ENCODE results near the gene GPR50. TPM values are rescaled to one million over a fixed set of nuclear protein-coding genes. Genes with fewer than 3 reads are reported as not detected.

GPR50 gene
- total RNA-seq, 1 donor from 2014 or later = 3.5 TPM

DNA sequence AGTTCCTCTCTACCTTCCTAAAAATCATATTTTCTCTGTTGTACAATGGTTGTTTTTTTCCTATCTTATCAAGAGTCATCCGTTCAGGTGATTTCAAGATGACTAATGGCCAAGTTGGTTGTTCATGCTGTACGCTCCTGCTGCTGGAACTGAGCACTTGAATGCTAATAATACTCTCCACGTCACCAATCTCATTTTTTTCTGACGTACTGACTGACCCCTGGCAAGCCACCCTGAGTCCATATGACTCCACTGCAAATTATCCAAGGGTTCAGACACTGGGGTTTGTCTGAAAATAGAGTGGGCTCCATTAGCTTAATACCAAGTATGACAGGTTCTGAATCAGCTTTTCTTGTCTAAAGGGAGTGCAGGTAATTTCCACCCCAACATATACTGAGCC lies 21.1 kb upstream of the GPR50 start:
- TF ChIP-seq CTCF (conservative IDR thresholded peaks at IDR 0.05) = no peak
- no peaks in the 10 kb centered on the region for H3K36me3 Mint-ChIP-seq
- no peak for DNase-seq (ENCODE audit: extremely low spot score, unreplicated experiment)
- no peaks in the 10 kb centered on the region for H3K4me1 Mint-ChIP-seq (ENCODE audit: unreplicated experiment)
- H3K9me3 Mint-ChIP-seq = peaks cover 4% of the 10 kb centered on the region
- H3K27me3 Mint-ChIP-seq = peaks cover 30% of the 10 kb centered on the region
- H3K4me3 Mint-ChIP-seq = no peak overlapping the region
- no peak overlapping the region for H3K27ac Mint-ChIP-seq

GRCh38 chrX:151161690-151162089 lies 14.7 kb upstream of the GPR50 start:
- H3K4me3 Mint-ChIP-seq = no peak overlapping the region
- no peaks in the 10 kb centered on the region for H3K36me3 Mint-ChIP-seq
- H3K4me1 Mint-ChIP-seq (ENCODE audit: unreplicated experiment) = no peaks in the 10 kb centered on the region
- H3K27me3 Mint-ChIP-seq = peaks cover 4% of the 10 kb centered on the region
- H3K27ac Mint-ChIP-seq = no peak overlapping the region
- TF ChIP-seq CTCF (conservative IDR thresholded peaks at IDR 0.05) = no peak
- no peak for DNase-seq (ENCODE audit: extremely low spot score, unreplicated experiment)
- peaks cover 4% of the 10 kb centered on the region for H3K9me3 Mint-ChIP-seq

DNA sequence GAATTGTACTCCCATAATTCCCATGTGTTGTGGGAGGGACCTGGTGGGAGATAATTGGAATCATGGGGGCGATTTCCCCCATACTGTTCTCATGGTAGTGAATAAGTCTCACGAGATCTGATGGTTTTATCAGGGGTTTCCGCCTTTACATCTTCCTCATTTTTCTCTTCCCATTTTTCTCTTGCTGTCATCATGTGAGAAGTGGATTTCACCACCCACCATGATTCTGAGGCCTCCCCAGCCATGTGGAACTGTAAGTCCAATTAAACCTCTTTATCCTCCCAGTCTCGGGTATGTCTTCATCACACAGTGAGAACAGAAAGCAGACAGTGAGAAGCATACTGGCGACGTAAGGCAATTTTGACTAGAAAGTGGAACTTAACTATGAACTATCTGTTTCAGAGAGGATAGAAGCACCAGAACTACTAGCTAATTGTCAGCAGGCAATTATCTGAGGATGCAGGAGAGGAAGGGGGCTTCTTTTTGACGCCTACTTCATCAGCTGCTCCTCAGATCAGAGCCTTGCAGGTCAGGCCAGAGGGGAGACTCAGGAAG lies 8.5 kb upstream of the GPR50 start:
- Mint-ChIP-seq H3K36me3 (no peaks in the 10 kb centered on the region), H3K4me1 (ENCODE audit: unreplicated experiment) (no peaks in the 10 kb centered on the region), H3K27ac (no peak overlapping the region), H3K9me3 (no peaks in the 10 kb centered on the region), H3K27me3 (peaks cover 42% of the 10 kb centered on the region), H3K4me3 (no peak overlapping the region)
- TF ChIP-seq CTCF (conservative IDR thresholded peaks at IDR 0.05) = no peak
- DNase-seq (ENCODE audit: extremely low spot score, unreplicated experiment) = no peak

DNA sequence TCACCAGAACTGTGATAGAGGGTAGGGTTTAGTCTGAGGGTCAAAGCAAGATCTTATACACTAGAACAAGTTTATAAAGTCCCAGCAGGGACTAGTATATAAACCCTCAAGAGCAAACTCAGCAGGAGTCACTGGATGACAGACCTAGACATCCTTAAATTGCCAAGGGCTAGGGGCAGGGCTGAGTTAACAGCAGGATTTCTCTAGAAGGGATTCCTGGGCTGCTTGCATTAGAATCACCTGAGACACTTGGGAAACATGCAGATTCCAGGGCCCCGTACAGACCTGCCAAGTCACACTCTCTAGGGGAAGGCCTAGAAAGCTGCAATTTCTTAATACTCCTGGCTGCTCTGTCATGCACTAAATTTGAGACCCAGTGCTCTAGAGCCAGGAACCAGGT lies 6.6 kb upstream of the GPR50 start:
- H3K4me1 Mint-ChIP-seq (ENCODE audit: unreplicated experiment) = no peaks in the 10 kb centered on the region
- DNase-seq (ENCODE audit: extremely low spot score, unreplicated experiment) = no peak
- H3K9me3 Mint-ChIP-seq = no peaks in the 10 kb centered on the region
- no peak overlapping the region for H3K27ac Mint-ChIP-seq
- no peak for TF ChIP-seq CTCF (conservative IDR thresholded peaks at IDR 0.05)
- no peaks in the 10 kb centered on the region for H3K36me3 Mint-ChIP-seq
- H3K27me3 Mint-ChIP-seq = peaks cover 57% of the 10 kb centered on the region
- H3K4me3 Mint-ChIP-seq = no peak overlapping the region

- H3K4me1 Mint-ChIP-seq (ENCODE audit: unreplicated experiment) = no peaks in the 10 kb centered on the region
- H3K4me3 Mint-ChIP-seq = peak overlapping the region; percentile 79
- no peaks in the 10 kb centered on the region for H3K36me3 Mint-ChIP-seq
- H3K27ac Mint-ChIP-seq = no peak overlapping the region
- DNase-seq (ENCODE audit: extremely low spot score, unreplicated experiment) = no peak
- peak; percentile 50 for TF ChIP-seq CTCF (conservative IDR thresholded peaks at IDR 0.05)
- no peaks in the 10 kb centered on the region for H3K9me3 Mint-ChIP-seq
- peaks cover 87% of the 10 kb centered on the region for H3K27me3 Mint-ChIP-seq
These were observed 1.7 kb upstream of the GPR50 start for GRCh38 chrX:151174581-151175282.
